Transverse colon (tissue), 4 donors: ENCODE data around the gene CHST11.

Source experiments
- EP300 ChIP-seq: sonication (generic); formaldehyde crosslinking; IDR thresholded peaks from one replicate; pipeline ENCODE4 v1.6.1; 2017; ENCODE audit warnings: antibody characterized with exemption, low read depth
- POLR2A ChIP-seq: fragments of 450-650 bp; IDR thresholded peaks from one replicate; pipeline ENCODE4 v1.6.1; 2016; ENCODE audit warnings: antibody characterized with exemption, mild to moderate bottlenecking, moderate library complexity
- POLR2AphosphoS5 ChIP-seq, 3 donors: sonication (generic); formaldehyde crosslinking; IDR thresholded peaks; one replicate each; pipeline ENCODE4 v1.6.1; 2016; ENCODE audit warnings: antibody characterized with exemption in 3 of 3
- TF ChIP-seq, protein P1 (sequence below), 5 experiments: fragments of 200-600 bp in 3 of 5; fragments of 450-650 bp in 2 of 5; sonication (generic) in 3 of 5; IDR thresholded peaks; 1 replicate in 2 of 5; 2 replicates in 3 of 5; pipeline ENCODE4 v1.5.1; 2016 to 2017; ENCODE audit warnings: antibody characterized with exemption in 5 of 5, inconsistent platforms in 3 of 5, mild to moderate bottlenecking in 2 of 5, moderate library complexity in 1 of 5

DNA sequence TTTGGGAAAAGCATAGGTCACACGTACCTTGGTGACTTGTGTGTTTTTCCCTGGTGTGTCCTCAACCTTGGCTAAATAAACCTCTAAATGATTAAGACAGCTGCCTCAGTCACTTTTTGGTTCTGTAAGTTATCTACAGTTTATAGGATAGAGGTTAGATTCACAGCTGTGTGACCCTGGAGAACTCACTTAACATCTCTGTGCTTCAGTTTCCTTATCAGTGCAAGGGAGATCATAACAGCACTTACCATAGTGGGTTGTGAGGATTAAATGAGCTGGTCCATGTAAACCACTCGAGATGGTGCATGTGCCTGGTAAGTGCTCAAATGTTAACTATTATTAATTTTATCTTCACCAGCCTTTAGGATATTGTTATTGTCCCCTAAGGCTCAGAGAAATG is 35.4 kb upstream of the CHST11 start:
- TF ChIP-seq, protein P1, sequence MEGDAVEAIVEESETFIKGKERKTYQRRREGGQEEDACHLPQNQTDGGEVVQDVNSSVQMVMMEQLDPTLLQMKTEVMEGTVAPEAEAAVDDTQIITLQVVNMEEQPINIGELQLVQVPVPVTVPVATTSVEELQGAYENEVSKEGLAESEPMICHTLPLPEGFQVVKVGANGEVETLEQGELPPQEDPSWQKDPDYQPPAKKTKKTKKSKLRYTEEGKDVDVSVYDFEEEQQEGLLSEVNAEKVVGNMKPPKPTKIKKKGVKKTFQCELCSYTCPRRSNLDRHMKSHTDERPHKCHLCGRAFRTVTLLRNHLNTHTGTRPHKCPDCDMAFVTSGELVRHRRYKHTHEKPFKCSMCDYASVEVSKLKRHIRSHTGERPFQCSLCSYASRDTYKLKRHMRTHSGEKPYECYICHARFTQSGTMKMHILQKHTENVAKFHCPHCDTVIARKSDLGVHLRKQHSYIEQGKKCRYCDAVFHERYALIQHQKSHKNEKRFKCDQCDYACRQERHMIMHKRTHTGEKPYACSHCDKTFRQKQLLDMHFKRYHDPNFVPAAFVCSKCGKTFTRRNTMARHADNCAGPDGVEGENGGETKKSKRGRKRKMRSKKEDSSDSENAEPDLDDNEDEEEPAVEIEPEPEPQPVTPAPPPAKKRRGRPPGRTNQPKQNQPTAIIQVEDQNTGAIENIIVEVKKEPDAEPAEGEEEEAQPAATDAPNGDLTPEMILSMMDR (IDR thresholded peaks at IDR 0.05), result no peak
- TF ChIP-seq POLR2A, result no peak
- TF ChIP-seq POLR2AphosphoS5 (IDR thresholded peaks at IDR 0.05), result no peak
- TF ChIP-seq EP300, result no peak
